ENCODE results near the gene IGFL4.
"Not testable (repeated sequence)": the region's sequence is repeated elsewhere in the genome, so short reads cannot be mapped to it uniquely, and the experiment has no call there.

Gene IGFL4

DNA sequence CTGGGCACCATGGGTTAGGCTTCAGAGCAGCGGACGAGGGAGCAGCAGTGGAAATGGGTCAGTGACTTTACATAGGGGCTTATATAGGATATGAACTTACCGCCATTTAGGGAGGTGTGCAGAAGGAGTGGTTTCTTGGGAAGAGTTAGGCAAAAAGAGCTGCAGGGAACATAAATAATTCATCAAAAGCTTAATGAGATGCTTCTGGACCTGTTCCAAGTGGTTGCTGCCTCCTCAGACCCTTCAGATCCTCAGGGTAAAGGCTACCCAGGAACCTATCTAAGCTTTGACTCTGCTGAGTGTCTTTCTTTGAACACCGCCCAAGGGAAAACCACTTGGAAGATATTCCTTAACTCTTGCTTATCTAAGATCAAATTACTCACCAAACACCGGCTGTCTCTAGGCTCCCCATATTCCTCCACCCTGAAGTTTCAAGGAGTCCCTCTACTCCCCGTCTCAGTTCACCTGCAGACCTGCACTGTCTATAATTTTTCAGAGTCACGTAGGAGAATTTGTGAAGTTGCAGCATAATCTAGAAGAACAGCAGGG is at the start of gene IGFL4:
TSS of gene IGFL4 (minus strand) at position 51 of the 549 bp plus-strand sequence. CDS start at position 11, 40 bp downstream.
- DNase-seq: peak; percentile 40

DNA sequence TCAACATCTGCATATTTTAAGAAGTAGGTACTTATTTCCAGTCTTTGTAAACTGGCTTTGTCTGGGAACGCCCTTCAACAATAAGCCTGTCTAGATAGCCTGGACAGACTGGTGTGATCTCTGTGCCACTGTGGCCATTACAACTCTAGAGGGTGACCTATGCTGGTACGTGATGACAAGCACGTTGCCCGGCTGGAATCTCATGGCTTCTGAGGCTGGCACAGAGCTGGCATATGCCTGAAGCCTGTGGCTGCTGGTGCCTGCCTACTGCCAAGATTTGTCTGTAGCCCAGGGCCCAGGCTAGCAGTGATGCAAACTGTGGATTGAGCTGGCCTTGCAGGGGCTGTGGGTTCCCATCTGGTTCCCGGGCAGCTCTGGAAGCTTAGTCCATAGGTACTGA is 49.6 kb upstream of the IGFL4 start:
- DNase-seq: no peak

DNA sequence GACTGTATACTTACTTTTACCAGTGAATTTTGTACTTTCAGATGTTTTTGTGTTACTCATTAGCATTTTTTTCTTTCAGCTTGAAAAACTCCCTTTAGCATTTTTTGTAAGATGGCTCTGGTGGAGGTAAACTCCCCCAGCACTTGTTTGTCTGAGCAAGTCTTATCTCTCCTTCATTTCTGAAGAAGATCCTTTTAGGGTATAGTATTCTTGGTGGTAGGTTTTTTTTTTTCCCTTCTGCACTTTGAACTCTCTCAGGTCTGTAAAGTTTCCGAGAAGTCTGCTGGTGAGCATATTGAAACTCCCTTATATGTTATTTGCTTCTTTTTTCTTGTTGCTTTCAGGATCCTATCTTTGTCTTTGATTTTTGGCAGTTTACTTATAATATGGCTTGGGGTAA is 48.6 kb upstream of the IGFL4 start:
- DNase-seq: no peak

DNA sequence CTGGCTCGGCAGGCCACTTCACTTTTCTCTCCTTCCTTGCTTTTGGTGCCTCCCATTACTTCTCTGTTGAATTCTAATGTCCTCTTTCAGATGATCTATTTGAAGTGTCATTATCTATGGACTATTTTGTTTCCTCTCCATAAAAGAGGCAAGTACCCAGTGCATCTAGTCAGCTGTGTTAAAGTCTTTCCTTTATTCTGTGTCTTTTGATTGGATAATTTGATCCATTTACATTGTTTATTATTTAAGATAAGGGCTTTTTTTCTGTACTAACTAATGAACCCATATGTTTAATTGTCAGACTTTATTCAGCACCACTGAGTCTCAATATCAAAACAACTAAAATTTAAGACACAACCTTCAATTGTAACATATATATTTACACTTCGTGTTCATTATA is 47.3 kb upstream of the IGFL4 start:
- DNase-seq: no peak

DNA sequence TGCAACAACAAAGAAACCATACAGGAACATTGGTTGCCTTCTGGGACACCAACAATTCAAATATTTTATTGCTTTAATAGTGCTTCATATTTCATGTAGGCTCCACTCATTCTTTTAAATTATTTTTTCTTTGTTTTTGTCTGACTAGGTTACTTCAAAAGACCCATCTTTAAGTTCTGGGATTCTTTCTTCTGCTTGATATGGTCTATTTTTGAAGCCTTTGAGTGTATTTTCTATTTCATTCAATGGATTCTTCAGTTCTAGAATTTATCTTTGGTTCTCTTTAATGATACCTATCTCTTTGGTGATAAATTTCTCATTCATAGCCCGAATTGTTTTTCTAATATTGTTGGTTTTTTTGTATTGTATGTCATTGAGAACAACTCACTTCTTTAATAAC is 45.1 kb upstream of the IGFL4 start:
- DNase-seq: no peak

DNA sequence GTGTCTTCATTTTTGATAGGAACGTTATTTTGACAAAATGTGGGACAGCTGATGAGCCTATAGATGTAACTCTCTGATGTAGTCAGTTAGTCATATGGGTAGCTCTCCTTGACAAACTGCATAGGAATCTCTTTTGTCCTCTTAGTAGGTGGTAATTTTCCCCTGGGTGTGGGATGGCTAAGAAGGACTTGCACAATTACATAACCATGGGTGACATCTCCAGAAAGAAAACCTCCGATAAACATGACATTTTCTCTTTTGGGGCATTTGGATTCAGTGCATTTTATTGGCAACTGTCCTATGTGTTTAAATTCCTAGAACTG is 41.9 kb upstream of the IGFL4 start:
- no peak for DNase-seq

DNA sequence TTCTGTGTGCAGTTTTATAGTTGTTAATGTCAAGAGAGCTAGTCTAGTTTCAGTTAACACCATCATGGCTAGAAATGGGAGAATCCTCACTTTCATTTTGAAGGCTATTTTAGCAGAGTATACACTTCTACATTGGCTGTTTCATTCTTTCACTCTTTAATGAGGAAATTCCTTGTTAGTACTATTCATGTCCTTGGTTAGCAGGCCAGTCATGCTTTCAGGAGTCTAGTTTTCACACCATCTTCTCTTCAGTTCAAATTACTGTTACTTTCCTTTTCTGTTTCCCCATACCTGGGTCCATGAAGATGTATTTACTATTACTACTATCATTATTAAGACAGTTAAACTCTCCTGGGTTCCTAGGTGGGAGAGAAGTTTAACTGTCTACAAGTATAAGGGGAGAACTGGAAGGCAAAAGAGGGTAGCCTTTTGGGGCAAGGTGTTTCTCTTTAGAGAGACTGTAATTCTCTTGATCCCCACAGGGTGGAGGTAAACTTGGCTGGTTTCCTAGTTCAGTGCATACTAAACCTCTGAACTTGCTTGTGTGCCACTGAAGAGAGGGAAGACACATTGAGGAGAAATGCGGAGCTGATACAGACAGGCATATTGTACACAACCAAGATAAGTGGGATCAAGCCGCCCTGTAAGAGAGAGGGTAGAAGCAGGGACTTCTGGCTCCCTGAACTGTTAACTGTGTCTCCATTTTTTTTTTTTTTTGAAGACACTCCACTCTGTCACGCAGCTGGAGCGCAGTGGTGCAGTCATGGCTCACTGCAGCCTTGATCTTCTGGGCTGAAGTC is 41.3 kb upstream of the IGFL4 start:
- peak; percentile 2 for DNase-seq

DNA sequence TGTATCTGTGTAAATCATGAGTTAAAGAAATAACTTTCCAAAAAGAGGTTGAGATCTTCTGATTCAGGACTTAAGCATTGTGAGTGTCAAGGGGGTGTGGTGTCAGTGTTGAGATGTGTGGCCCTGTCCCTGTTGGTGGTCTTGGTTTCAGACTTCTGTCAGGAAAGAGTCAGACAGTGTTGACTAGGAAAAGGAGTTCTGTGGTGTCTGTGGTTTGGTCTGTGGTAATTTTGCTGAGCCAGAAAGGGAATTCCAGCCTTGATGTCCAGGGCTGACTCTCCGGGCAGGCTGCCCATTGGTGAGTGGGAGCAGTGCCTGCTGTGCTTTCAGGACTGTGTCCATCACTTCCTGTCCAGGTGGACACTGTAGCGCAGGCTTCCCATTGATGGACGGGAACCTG is 39.8 kb upstream of the IGFL4 start:
- DNase-seq: no peak

DNA sequence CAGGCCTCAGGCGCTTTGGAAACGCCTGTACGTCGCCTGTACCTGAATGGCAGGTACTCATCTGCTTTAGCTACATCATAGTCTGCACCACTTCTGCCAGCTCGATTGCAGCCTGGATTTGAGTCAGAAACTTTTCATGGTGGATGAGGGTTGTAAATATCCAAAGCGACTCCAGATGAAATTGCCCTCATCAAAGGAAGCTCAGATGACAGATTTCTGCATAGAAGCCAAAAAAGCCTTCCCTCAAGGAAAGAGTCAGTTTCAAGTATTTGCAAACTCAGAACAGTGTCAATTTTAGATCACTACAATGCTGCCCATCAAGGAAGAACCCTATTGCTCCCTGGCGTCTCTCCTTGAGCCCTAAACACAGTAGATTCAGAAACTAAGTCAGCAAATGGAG is 38.8 kb upstream of the IGFL4 start:
- no peak for DNase-seq

DNA sequence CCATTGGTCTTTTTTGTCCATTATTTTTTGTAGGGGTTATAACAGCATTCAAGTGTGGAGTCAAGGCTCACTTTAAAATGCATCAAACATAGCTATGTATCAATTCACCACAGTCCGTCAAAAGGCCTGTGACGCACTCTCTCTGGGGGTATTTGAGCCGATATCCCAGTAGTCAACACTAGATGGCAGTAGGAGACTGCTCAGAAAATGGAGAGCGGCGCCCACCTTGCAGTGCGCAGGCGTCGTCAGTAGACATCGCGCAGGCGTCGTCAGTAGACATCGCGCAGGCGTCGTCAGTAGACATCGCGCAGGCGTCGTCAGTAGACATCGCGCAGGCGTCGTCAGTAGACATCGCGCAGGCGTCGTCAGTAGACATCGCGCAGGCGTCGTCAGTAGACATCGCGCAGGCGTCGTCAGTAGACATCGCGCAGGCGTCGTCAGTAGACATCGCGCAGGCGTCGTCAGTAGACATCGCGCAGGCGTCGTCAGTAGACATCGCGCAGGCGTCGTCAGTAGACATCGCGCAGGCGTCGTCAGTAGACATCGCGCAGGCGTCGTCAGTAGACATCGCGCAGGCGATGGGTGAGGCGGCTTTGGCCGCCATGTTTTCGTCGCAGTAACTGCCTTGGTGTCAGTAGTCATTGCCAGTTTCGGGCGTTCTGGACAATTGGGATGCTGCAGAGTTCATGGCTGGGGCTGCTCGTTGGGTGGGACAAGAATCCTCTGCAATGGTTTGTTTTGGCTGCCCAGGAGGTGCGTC is 38.0 kb upstream of the IGFL4 start:
- DNase-seq: not testable (repeated sequence)

DNA sequence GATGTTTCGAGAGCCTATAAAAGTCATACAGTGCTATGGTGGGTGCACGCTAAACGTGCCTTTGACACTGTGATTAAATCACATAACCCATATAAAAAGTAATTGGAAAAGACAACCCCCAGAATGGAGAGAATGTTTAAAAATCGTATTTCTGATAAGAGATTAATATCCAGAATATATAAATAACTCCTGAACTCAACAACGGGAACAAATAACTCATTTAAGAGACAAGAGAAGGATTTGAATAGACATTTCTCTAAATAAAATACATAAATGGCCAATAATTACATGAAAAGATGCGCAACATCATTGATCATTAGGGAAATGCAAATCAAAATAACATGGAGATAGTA is 37.0 kb upstream of the IGFL4 start:
- no peak for DNase-seq

DNA sequence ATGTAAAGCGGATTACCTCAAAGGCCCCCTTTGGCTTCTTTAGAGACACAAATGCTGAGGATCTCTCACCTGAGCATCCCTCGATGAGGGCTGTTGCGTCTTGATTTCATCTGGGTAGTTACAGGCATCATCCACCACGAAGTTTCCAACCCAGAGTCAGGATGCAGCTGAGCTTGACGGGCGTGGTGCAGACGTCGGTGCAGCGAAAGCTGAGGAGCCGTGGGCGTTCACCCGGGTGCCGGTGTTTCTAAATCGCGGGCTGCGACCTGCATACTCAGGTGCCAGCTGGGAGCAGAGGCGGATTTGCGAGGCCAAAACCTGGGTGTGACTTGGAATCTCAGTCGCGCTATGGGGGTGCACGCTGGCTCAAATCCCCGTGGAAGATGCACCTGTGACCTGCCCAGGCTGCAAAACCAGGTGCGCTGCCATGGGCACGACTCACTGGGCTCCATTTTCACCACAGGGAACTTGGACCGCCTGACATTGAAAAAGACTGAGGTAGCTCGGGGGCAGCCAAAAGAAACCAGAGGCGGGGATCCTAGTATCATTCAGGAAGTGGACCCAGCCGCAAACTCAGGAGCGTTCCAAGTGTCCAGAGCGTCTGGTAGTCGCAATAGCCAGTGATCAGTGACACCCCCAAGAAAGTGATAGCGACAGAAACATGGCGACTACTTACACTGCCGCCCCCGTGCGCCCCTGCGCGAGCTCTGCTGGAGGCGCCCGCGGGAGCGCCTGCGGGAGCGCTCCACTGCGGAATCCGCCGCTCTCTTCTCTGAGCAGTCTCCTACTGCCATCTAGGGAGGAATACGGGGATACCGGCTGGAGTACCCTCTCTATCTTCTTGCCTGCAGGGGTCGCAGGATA is 36.4 kb upstream of the IGFL4 start:
- peak; percentile 33 for DNase-seq

DNA sequence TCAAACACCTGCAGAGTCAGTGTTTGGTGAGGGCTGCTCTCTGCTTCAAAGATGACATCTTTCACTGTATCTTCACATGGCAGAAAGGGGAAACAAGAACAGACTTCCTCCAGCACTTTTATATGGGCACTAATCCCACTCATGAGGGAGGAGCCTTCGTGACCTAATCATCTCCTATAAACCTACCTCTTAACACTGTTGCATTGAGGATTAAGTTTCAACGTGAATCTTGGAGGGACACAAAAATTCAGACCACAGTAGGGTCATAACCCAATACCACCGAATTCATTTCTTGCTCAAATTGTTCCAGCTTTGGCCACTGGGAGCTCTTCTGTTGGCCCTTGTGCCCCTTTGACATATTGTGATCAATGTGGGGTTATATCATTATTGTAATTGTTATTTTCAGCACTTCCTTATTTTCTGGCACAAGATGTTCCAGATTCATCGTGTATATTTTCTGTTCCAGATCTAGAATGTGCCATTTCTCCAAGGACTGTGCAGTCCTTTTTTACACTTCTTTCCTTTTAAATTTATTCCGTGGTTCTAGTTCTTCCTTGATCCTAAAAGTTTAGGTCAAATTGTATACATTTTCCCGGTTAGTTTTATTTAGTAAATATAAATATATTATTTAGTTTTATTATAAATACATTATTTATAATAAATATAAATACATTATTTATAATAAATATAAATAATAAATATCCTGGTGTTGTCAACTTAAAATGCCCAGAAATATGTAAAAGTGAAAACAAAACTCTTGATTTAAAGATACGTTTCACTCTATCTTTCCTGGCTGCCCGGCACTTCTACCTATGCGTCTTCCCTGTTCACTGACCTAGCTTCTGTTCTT is 35.5 kb upstream of the IGFL4 start:
- DNase-seq: no peak

DNA sequence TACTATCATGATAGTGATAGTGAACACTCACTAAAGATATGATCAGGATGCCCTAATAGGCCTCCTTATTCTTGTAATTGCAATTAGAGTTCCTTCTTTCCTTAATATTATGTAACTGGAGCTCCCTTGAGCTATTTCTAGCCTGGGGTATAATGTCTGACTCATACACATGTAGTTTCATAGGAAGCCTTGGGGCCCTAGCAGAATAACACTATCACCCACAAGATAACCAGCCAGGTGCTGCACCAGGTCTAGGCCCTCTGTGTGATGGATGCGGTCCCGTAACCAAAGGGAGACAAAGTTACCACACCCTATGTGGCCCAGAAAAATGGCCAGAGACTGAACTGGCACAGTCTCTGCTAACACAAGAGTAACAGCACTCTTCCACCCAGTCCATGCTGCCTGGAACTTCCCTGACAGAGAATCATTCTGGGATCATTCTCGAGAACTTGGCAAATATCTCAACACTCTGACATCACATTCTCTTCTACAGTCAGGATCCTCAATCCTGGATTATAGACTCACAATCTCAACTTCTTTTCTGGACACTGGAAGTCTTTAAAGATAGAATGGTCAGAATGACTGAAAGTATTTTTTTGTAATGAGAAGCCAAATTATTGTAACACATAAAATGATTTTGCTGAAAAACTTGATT is 32.6 kb upstream of the IGFL4 start:
- DNase-seq: no peak

DNA sequence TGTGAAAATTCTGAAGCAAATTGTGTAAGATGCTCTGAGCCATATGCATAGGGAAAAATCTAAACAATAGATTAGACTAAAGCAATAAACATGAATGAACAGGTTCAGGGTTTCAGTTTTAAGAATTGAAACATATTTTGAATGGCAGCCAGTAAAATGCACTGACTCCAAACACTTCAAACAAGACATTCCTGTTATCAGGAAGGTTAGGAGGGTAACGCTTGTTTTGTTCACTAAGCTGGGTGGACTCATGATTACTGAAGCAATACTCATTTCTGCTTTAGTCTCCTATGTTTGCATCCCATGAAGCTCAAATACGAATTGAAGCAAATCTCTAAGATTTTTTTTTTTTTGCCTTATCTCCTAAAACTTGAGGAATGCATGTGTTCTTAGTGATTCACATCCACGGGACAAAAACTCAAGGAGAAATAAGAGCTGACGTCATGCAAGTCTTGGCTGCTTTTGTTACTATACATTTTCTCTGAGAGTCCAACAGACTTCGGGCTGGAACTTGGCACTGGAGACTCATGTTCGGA is 29.1 kb upstream of the IGFL4 start:
- no peak for DNase-seq

DNA sequence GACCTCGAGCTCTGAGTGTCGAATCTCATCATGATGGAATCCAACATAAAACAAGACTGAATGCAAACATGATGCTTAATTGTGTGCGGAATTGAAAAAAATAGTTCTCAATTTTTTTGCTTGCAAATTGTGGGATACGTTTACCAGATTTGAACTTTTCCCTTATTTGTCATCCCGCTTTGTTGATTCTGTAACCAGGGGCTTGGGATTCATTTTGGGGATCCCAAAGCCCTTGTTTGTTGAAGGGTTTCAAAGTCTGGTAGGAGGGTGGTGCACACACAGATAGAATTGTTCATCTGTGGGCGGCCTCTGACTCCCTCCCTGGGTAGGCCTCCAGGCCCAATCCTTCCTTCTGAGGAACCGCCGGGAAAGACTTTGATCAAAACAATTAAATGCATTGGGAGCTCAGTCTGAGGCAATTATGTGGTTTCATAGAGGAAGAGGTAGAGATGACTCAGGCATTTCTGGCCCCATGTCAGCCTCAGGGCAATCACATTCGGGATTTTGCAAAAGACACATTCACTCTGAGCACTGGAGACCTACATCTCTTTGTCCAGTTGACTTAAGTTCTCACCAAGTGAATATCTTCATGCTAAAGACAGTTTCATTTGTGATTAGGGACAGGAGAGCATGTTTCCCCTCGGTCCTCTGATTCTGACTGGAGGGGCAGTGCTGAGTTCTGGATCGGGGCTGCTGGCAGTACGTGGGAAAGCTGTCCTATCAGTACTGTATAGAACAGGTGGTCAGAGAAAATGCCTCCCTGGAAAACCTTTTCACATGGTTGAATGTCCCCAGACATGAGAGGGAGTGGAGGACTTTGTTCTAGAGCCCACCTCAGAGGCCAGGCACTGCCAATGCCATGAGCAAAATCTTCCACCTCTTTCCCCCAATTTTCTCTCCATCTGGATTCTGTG is 27.8 kb upstream of the IGFL4 start:
- no peak for DNase-seq

DNA sequence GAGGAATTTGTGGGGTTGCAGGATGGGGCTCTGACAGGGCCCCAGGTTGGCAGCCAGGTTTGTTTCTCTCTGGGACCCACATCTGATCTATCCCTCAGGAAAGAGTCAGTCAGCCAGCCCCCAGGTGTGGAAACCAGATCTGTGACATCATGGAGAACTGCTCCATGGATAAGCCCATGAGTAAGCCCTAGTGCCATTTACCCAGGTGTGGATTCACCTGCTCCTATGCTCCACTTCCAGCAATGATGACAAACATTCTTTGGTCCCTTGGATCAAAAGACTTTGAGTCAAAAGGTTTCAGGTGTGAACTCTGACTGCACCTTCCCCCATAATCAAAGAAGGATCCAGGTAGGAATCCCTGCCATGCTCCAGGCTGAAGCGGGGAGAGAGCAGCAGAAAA is 26.9 kb upstream of the IGFL4 start:
- no peak for DNase-seq

DNA sequence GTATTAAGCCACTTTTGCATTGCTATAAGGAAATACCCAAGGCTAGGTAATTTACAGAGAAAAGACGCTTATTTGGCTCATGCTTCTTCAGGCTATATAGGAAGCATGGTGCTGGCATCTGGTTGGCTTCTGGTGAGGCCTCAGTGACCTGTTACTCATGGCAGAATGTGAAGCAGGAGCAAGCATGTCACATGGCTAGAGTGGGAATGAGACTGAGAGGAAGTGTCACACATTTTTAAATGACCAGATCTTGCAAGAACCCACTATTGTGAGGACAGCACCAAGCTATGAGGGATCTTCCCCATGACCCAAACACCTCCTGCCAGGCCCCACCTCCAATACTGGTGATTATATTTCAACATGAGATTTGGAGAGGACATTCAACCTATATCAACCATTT is 25.7 kb upstream of the IGFL4 start:
- DNase-seq: no peak

DNA sequence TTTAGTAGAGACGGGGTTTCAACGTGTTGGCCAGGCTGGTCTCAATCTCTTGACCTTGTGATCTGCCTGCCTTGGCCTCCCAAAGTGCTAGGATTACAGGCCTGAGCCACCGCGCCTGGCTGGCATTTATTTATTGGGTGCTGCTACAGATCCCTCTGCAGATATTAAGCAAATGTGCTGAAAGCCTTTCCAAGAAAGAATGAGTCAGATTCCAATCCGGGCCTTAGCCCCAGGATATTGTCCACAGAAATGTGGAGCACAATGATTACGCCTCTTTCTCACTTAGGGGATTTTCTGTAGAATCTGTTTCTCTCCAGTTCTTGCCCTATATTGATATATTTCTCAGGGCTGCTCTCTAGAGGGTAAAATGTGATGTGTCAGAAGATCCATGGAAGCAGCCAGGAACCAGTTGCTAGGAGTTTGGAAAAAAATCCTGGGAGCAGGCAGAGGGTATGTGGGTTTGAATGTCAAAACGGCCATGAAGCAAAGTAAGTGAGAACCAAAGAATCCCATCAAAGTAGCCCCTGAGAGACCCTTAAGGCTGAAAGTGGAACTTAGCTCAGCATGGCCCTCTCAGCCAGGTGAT is 24.8 kb upstream of the IGFL4 start:
- DNase-seq: no peak

DNA sequence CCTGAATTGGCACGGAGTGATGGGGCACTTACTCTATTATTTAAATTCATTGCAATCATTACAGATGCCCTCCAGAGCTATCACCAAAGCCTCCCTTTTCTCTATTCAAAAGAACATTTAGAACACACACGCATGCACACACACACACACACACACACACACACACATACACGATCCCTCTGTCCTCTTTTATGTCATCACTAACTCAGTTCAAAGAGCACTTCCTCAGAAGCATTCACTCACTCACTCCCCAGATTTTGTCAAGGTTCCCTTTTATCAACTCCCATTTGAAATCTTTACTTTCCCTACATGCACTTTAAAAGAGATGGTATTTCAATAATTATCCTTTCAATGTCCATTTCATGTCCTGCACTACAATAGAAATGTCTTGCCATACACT is 22.4 kb upstream of the IGFL4 start:
- DNase-seq: no peak
